Loucy (cell line): Measurements from ENCODE around the gene MYH14.

ENCODE experiments used
- H2AFZ ChIP-seq: fragments of 200-600 bp; sonication (generic); 2 replicates; pipeline ENCODE4 v1.6.0; 2016; ENCODE audit warnings: antibody characterized with exemption, mild to moderate bottlenecking, low read length, moderate library complexity
- H3F3A ChIP-seq: fragments of 200-600 bp; 2 replicates; pipeline ENCODE4 v1.6.0; 2016; ENCODE audit warnings: antibody characterized with exemption, low read depth, mild to moderate bottlenecking
- H3K27me3 ChIP-seq: fragments of 200-600 bp; sonication (generic); 2 replicates; pipeline ENCODE4 v1.6.1; 2014; ENCODE audit warnings: low read length, mild to moderate bottlenecking; ENCODE audit not compliant: insufficient read depth, poor library complexity, severe bottlenecking
- H3K36me3 ChIP-seq: fragments of 200-600 bp; sonication (generic); 2 replicates; pipeline ENCODE4 v1.6.1; 2016; ENCODE audit warnings: low read length; ENCODE audit not compliant: insufficient read depth
- H3K4me1 ChIP-seq: fragments of 200-600 bp; sonication (generic); 2 replicates; pipeline ENCODE4 v1.5.1; 2014; ENCODE audit warnings: low read length, mild to moderate bottlenecking; ENCODE audit not compliant: insufficient read depth, poor library complexity, severe bottlenecking
- H3K4me2 ChIP-seq: fragments of 200-600 bp; sonication (generic); 2 replicates; pipeline ENCODE4 v1.6.0; 2014; ENCODE audit warnings: antibody characterized with exemption, low read length, low read depth, mild to moderate bottlenecking; ENCODE audit not compliant: poor library complexity, severe bottlenecking
- H3K4me3 ChIP-seq: fragments of 200-600 bp; sonication (generic); 2 replicates; pipeline ENCODE4 v1.5.1; 2014; ENCODE audit warnings: low read length, mild to moderate bottlenecking, mixed read lengths; ENCODE audit not compliant: poor library complexity, severe bottlenecking
- H3K79me2 ChIP-seq: fragments of 200-600 bp; sonication (generic); 2 replicates; pipeline ENCODE4 v1.6.1; 2014; ENCODE audit warnings: low read length; ENCODE audit not compliant: insufficient read depth
- H3K9ac ChIP-seq: fragments of 200-600 bp; sonication (generic); 2 replicates; pipeline ENCODE4 v1.6.0; 2014; ENCODE audit warnings: mild to moderate bottlenecking, low read depth, low read length, moderate library complexity; ENCODE audit not compliant: poor library complexity, severe bottlenecking
- H3K9me2 ChIP-seq: fragments of 200-600 bp; sonication (generic); replicated peaks from 2 replicates; pipeline ENCODE4 v1.6.1; 2016; ENCODE audit warnings: low read depth, low read length, mixed read lengths
- H3K9me3 ChIP-seq: fragments of 200-600 bp; sonication (generic); 2 replicates; pipeline ENCODE4 v1.6.1; 2014; ENCODE audit warnings: mild to moderate bottlenecking, antibody characterized with exemption, low read length, low read depth; ENCODE audit not compliant: insufficient read depth
- H4K20me1 ChIP-seq: fragments of 200-600 bp; sonication (generic); 2 replicates; pipeline ENCODE4 v1.6.0; 2014; ENCODE audit warnings: antibody characterized with exemption, low read length, mild to moderate bottlenecking; ENCODE audit not compliant: insufficient read depth, poor library complexity, severe bottlenecking
- EZH2phosphoT487 ChIP-seq: fragments of 200-600 bp; IDR thresholded peaks from 2 replicates; pipeline ENCODE4 v1.6.1; 2018; ENCODE audit warnings: antibody characterized with exemption, mild to moderate bottlenecking, moderate library complexity, borderline replicate concordance
- TF ChIP-seq, protein P1 (sequence below): fragments of 200-600 bp; sonication (generic); conservative IDR thresholded peaks from 2 replicates; pipeline ENCODE4 v1.5.1; 2014; ENCODE audit warnings: mild to moderate bottlenecking, antibody characterized with exemption, low read length

Gene MYH14

DNA sequence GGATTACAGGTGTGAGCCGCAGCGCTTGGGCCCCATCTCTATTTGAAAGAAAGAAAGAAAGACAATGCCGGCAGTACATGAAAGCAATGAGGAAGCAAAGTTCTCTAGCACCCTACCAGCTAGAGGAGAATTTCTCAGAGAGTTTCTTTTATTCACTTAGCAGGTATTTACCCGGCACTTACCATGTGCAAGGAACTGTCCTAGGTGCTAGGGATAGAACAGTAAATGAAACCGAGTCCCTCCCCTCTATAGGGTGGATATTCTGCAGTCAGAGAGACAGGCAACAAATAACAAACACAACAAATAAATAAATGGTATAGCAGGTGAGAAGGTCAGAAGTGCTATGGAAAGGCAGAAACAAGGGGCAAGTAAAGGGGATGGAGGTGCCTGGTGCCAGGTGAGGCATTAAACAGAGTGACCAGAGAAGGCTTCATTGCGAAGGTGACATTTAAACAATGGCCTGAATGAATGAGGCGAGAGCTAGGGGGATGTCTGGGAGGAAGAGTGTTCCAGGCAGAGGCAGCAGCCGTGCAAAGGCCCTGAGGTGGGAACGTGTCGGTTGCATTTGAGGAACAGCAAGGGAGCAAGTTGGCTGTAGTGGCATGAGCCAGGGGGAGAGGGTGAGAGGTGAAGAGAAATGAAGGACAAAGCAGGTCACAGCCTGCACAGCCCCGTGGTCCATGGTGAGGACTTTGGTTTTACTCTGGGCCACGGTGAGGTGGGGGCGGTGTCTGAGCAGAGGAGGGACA is 10.8 kb upstream of the MYH14 start:
- Histone ChIP-seq H3K9me3 (no peaks in the 10 kb centered on the region), H2AFZ (no peak overlapping the region), H3K9ac (no peak overlapping the region), H4K20me1 (no peaks in the 10 kb centered on the region), H3K79me2 (no peaks in the 10 kb centered on the region), H3F3A (no peaks in the 10 kb centered on the region), H3K4me1 (no peaks in the 10 kb centered on the region), H3K4me3 (no peak overlapping the region), H3K9me2 (no peaks in the 10 kb centered on the region), H3K36me3 (no peaks in the 10 kb centered on the region), H3K4me2 (no peak overlapping the region), H3K27me3 (no peaks in the 10 kb centered on the region)
- TF ChIP-seq, protein P1, sequence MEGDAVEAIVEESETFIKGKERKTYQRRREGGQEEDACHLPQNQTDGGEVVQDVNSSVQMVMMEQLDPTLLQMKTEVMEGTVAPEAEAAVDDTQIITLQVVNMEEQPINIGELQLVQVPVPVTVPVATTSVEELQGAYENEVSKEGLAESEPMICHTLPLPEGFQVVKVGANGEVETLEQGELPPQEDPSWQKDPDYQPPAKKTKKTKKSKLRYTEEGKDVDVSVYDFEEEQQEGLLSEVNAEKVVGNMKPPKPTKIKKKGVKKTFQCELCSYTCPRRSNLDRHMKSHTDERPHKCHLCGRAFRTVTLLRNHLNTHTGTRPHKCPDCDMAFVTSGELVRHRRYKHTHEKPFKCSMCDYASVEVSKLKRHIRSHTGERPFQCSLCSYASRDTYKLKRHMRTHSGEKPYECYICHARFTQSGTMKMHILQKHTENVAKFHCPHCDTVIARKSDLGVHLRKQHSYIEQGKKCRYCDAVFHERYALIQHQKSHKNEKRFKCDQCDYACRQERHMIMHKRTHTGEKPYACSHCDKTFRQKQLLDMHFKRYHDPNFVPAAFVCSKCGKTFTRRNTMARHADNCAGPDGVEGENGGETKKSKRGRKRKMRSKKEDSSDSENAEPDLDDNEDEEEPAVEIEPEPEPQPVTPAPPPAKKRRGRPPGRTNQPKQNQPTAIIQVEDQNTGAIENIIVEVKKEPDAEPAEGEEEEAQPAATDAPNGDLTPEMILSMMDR = no peak
- no peak for TF ChIP-seq EZH2phosphoT487

DNA sequence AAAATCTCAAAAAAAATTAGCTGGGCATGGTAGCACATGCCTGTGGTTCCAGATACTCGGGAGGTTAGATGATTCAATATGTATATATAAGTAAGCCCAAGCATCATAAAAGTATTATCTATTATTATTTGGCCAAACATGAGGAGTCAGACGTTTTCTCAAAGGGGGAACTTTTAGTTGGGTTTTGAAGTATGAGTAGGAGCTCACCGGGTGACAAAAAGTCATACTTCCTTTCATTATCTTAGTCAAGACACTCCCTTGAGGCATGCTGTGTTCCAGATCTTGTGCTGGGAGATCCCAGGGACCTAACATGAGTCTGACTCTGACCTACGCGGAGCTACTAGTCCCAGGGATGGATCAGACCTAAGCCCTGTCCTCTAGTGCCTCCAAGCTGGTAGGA is 8.2 kb upstream of the MYH14 start:
- Histone ChIP-seq H3K36me3 (no peaks in the 10 kb centered on the region), H3K9me3 (no peaks in the 10 kb centered on the region), H3K79me2 (no peaks in the 10 kb centered on the region), H3F3A (no peaks in the 10 kb centered on the region), H3K4me2 (no peak overlapping the region), H4K20me1 (no peaks in the 10 kb centered on the region), H3K9ac (no peak overlapping the region), H3K27me3 (no peaks in the 10 kb centered on the region), H3K4me3 (no peak overlapping the region), H3K9me2 (no peaks in the 10 kb centered on the region), H3K4me1 (no peaks in the 10 kb centered on the region), H2AFZ (no peak overlapping the region)
- TF ChIP-seq, protein P1 = no peak
- TF ChIP-seq EZH2phosphoT487 = no peak

DNA sequence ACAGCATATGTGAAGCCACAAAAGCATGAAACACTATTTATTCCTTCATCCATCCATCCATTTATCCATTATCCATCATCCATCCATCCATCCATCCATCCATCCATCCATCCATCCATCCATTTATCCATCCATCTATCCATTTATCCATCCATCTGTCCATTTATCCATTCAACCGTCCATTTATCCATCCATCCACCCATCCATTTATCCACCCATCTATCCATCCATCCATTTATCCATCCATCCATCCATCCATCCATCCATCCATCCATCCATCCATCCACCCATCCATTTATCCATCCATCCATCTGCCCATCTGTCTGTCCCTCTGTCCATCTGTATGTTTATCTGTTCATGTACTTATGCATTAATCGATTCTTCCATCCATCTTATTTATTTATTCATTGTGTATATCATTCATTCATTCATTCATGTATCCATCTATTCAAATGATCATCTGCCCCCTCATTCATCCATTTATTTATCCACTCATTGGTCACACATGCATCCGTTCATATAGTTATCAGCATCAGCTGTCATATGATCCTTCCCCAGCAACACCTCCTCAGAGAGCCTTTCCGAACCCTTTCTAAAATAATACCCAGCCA is 7.0 kb upstream of the MYH14 start:
- Histone ChIP-seq H3K79me2 (no peaks in the 10 kb centered on the region), H3K9me3 (no peaks in the 10 kb centered on the region), H3K9ac (no peak overlapping the region), H4K20me1 (no peaks in the 10 kb centered on the region), H3K9me2 (no peaks in the 10 kb centered on the region), H3K4me1 (no peaks in the 10 kb centered on the region), H3K4me2 (no peak overlapping the region), H2AFZ (no peak overlapping the region), H3F3A (no peaks in the 10 kb centered on the region), H3K27me3 (no peaks in the 10 kb centered on the region), H3K4me3 (no peak overlapping the region), H3K36me3 (no peaks in the 10 kb centered on the region)
- no peak for TF ChIP-seq EZH2phosphoT487
- TF ChIP-seq, protein P1 = no peak
